Activated T-cell treated with anti-CD3 and anti-CD28 coated beads, Interleukin-2, amount 50 U/mL, for 4 hours (primary cell): ENCODE data around the gene ICE1. TPM values are rescaled to one million over a fixed set of nuclear protein-coding genes. Genes with fewer than 3 reads are reported as not detected.
"Not testable (repeated sequence)": the region's sequence is repeated elsewhere in the genome, so short reads cannot be mapped to it uniquely, and the experiment has no call there.

ENCODE experiments used
- ATAC-seq, 2 donors: fragments of 200-7000 bp; cut with Tn5 transposase; one replicate each; pipeline ENCODE4 v1.10.0; 2021
- DNase-seq: peaks from one replicate; pipeline ENCODE4 v3.0.0-alpha.2; 2020
- H3K27me3 Mint-ChIP-seq: one replicate; pipeline ENCODE4 v1.8.0; 2021; ENCODE audit warnings: low read depth, mixed read lengths
- H3K36me3 Mint-ChIP-seq: one replicate; pipeline ENCODE4 v1.8.0; 2022; ENCODE audit warnings: mixed read lengths; ENCODE audit not compliant: insufficient read depth
- H3K4me1 Mint-ChIP-seq: one replicate; pipeline ENCODE4 v1.8.0; 2021; ENCODE audit warnings: low read depth, mixed read lengths
- H3K4me3 Mint-ChIP-seq: one replicate; pipeline ENCODE4 v1.8.0; 2021; ENCODE audit warnings: mild to moderate bottlenecking, moderate library complexity, mixed read lengths
- H3K9me3 Mint-ChIP-seq: one replicate; pipeline ENCODE4 v1.8.0; 2021; ENCODE audit warnings: mixed read lengths
- total RNA-seq, 3 donors: library from RNA; stranded (reverse); gene quantifications; one replicate each; pipeline ENCODE4 v1.2.1, GENCODE V29; 2021

ICE1 gene
- total RNA-seq, 3 donors from 2014 or later = 40.2 to 42.0 (median 41.1) TPM

DNA sequence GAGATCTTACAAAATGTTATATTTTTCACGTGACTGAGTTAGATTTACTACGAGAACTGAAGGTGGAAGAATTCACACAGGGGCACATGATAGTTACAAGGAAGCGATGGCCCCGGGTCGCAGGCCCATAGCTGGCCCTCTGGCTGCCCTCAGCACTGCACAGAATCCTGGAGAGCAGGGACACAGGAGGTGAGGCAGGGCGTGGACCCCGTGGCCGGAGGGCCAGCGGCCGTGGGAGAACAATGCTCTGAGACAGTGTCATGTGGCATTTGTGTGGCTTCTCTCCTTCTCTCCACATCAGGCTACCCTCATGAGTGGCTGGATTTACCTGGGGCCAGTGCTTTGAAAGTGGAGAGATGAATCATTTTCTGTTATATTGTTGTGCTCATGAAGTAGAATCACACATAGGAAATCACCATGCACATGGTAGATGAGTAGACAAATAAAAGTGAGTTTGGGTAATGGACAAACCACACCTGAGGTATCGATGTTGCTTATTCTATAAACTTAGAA lies 89.5 kb downstream of the ICE1 start:
- H3K9me3 Mint-ChIP-seq = no peaks in the 10 kb centered on the region
- no peaks in the 10 kb centered on the region for H3K36me3 Mint-ChIP-seq
- no peak for DNase-seq
- no peaks in the 10 kb centered on the region for H3K4me1 Mint-ChIP-seq
- H3K27me3 Mint-ChIP-seq = peaks cover 14% of the 10 kb centered on the region
- no peak overlapping the region for H3K4me3 Mint-ChIP-seq
- no peak for ATAC-seq

DNA sequence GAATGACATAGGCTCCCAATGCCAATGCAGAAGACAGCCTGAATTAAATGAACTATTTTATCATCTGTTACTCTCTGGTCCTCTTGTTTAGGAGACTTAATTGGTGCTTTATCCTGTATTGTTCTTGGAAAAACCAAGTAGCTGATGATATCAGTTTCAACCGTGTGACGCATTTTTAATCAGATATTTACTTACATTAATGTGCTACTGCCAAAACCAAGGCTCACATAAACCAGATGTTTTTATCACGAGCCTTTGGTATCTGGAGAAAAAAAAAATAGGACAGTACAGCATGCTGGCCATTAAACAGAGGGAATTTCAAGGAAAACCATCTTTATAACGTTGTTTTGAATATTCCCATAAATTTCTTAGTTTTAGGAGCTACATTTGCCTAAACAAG lies 90.1 kb downstream of the ICE1 start:
- Mint-ChIP-seq H3K27me3 (peaks cover 14% of the 10 kb centered on the region), H3K4me3 (no peak overlapping the region), H3K4me1 (no peaks in the 10 kb centered on the region), H3K9me3 (no peaks in the 10 kb centered on the region), H3K36me3 (no peaks in the 10 kb centered on the region)
- ATAC-seq (no peak), DNase-seq (no peak)

DNA sequence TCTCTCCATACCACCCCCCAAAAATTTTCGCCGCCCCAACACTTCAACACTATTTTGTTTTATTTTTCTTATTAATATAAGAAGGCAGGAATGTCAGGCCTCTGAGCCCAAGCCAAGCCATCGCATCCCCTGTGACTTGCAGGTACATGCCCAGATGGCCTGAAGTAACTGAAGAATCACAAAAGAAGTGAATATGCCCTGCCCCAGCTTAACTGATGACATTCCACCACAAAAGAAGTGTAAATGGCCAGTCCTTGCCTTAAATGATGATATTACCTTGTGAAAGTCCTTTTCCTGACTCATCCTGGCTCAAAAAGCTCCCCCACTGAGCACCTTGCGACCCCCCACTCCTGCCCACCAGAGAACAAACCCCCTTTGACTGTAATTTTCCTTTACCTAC lies 98.1 kb downstream of the ICE1 start:
- H3K4me3 Mint-ChIP-seq, H3K9me3 Mint-ChIP-seq, DNase-seq, H3K27me3 Mint-ChIP-seq, ATAC-seq, H3K36me3 Mint-ChIP-seq: not testable (repeated sequence)
- peaks cover 19% of the 10 kb centered on the region for H3K4me1 Mint-ChIP-seq

- ATAC-seq = no peak
- Mint-ChIP-seq H3K4me3 (no peak overlapping the region), H3K36me3 (no peaks in the 10 kb centered on the region), H3K27me3 (no peaks in the 10 kb centered on the region), H3K4me1 (peaks cover 19% of the 10 kb centered on the region), H3K9me3 (no peaks in the 10 kb centered on the region)
- DNase-seq = no peak
Observed at GRCh38 chr5:5521029-5521428, 98.6 kb downstream of the ICE1 start.

- Mint-ChIP-seq H3K9me3 (no peaks in the 10 kb centered on the region), H3K27me3 (no peaks in the 10 kb centered on the region), H3K36me3 (no peaks in the 10 kb centered on the region), H3K4me3 (no peak overlapping the region), H3K4me1 (peaks cover 19% of the 10 kb centered on the region)
- DNase-seq = no peak
- no peak for ATAC-seq
Observed at GRCh38 chr5:5521478-5521877, 99.0 kb downstream of the ICE1 start.

- DNase-seq (no peak), ATAC-seq (no peak)
- H3K4me3 Mint-ChIP-seq = no peak overlapping the region
- H3K9me3 Mint-ChIP-seq = no peaks in the 10 kb centered on the region
- no peaks in the 10 kb centered on the region for H3K36me3 Mint-ChIP-seq
- H3K27me3 Mint-ChIP-seq = no peaks in the 10 kb centered on the region
- H3K4me1 Mint-ChIP-seq = peaks cover 19% of the 10 kb centered on the region
Observed at GRCh38 chr5:5522336-5522735, 99.9 kb downstream of the ICE1 start.

DNA sequence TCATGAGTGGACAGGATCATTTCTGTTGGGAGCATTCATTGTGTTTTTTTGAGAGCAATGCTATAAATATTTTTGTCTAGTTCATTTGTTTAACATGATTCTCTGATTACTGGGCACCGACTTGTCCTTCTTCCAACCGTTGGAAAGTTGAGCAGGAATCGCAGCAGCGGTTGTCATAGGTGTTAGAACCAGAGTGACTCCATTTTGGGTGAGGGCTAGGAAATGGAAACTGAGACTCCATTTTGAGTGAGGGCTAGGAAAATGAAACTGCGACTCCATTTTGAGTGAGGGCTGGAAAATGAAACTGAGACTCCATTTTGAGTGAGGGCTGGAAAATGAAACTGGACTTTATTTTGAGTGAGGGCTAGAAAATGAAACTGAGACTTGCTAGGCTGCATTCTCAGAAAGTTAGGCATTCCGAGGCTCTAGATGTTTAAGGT lies 100.6 kb downstream of the ICE1 start:
- peaks cover 19% of the 10 kb centered on the region for H3K4me1 Mint-ChIP-seq
- no peaks in the 10 kb centered on the region for H3K27me3 Mint-ChIP-seq
- H3K36me3 Mint-ChIP-seq = no peaks in the 10 kb centered on the region
- peak overlapping the region; percentile 41 for H3K4me3 Mint-ChIP-seq
- ATAC-seq (peak; percentile 55 to 61), DNase-seq (no peak)
- H3K9me3 Mint-ChIP-seq = no peaks in the 10 kb centered on the region

DNA sequence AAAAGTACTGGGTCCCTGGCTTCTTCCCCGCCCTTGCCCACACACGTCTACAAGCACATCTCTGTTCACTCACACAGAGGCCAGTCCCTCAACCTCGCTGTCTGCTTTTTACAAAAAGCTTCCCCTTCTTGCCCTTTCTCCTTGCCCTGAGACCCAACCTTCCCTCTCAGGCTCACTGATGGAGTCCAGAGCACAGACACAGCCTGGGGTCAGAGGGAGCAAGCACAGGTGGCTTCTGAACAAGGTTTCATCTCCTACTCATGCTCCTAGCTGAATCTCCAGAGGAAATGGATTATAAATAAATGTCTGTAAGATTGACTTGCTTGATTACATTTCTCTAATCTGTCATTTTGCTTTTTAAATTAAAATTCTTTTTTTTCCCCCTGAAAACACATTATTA lies 101.8 kb downstream of the ICE1 start:
- peaks cover 19% of the 10 kb centered on the region for H3K4me1 Mint-ChIP-seq
- DNase-seq = no peak
- no peaks in the 10 kb centered on the region for H3K27me3 Mint-ChIP-seq
- no peak overlapping the region for H3K4me3 Mint-ChIP-seq
- ATAC-seq = no peak
- H3K9me3 Mint-ChIP-seq = peaks cover 5% of the 10 kb centered on the region
- H3K36me3 Mint-ChIP-seq = peaks cover 3% of the 10 kb centered on the region

DNA sequence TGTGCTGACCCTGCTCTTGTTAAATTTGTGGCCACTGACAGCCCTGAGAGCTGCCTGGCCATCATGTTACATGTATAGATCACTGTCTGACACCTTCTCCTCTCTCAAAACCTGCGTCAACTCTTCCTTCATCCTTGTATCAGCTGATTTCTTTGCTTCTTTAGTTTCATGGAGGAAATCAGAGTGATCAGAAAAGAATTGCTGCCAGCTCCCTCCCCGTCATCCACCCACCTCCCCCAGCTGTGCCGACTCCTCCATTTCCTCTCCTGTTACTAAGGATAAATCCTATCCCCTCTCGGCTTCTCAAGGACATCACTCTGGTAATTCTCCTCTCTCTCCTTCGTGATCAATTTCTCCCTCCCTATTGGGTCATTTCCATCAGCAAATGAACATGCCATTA lies 108.9 kb downstream of the ICE1 start:
- peaks cover 3% of the 10 kb centered on the region for H3K36me3 Mint-ChIP-seq
- ATAC-seq (no peak), DNase-seq (no peak)
- peaks cover 5% of the 10 kb centered on the region for H3K9me3 Mint-ChIP-seq
- H3K4me1 Mint-ChIP-seq = no peaks in the 10 kb centered on the region
- H3K27me3 Mint-ChIP-seq = peaks cover 37% of the 10 kb centered on the region
- no peak overlapping the region for H3K4me3 Mint-ChIP-seq

DNA sequence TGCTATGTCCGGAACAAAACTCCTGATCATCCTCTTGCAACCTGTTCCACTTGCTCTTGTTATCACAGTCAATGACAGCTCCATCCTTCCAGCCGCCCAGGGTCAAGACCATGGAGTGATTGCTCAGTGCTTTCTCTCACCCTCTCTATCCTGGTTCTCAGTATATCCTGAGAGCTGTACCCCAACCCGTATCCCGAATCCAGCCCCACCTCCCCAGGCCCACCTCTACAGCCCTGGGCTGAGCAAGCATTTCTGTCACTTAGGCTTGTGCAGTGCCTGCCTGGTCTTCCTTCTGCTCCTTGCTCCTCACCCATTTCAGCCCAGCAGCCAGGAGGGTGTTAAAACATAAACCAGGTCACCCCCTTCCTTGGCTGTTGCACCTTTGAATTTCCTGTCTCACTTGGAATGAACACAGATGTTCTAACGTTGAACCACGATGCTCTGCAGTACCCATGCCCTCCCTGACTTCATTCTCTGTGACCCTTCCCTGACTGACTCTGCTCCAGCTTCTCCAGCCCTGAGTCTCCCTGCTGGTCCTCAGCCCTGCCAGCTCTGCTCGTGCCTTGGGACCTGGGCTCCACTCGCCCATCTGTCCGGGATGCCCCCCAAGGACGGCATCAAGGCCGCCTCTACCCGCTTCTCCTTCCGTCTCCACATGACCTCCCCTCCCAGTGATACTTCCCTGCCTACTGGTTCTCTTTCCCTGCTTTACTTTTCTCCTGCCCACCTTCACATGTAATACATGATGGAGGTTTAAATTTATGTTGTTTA lies 110.0 kb downstream of the ICE1 start:
- DNase-seq = no peak
- peaks cover 40% of the 10 kb centered on the region for H3K27me3 Mint-ChIP-seq
- H3K4me1 Mint-ChIP-seq = no peaks in the 10 kb centered on the region
- peaks cover 3% of the 10 kb centered on the region for H3K36me3 Mint-ChIP-seq
- H3K4me3 Mint-ChIP-seq = no peak overlapping the region
- ATAC-seq = no peak
- H3K9me3 Mint-ChIP-seq = peaks cover 5% of the 10 kb centered on the region

GRCh38 chr5:5533927-5534326 lies 111.5 kb downstream of the ICE1 start:
- no peak for DNase-seq
- H3K27me3 Mint-ChIP-seq = peaks cover 41% of the 10 kb centered on the region
- no peak overlapping the region for H3K4me3 Mint-ChIP-seq
- H3K4me1 Mint-ChIP-seq = no peaks in the 10 kb centered on the region
- no peak for ATAC-seq
- H3K36me3 Mint-ChIP-seq = peaks cover 2% of the 10 kb centered on the region
- peaks cover 3% of the 10 kb centered on the region for H3K9me3 Mint-ChIP-seq

DNA sequence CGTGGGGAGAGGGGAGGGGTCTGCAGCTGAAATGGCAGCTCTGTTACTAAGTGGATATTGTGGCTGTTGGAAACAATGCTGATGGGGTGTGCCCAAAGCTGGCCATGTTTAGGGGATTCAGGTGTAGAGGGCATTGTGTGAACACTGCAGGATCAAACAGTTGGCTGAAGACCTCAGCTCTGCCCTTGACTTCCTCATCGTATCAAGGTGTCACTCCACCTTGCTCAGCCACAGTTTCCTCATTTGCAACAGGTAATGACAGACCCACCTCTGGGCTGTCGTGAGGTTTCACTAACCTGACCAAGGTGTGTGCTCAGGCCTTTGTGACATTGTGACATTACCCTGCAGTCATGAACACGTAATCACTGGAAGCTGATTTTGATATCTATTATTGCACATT lies 111.9 kb downstream of the ICE1 start:
- H3K4me1 Mint-ChIP-seq = no peaks in the 10 kb centered on the region
- H3K36me3 Mint-ChIP-seq = no peaks in the 10 kb centered on the region
- peaks cover 41% of the 10 kb centered on the region for H3K27me3 Mint-ChIP-seq
- no peak for ATAC-seq
- no peak overlapping the region for H3K4me3 Mint-ChIP-seq
- no peak for DNase-seq
- no peaks in the 10 kb centered on the region for H3K9me3 Mint-ChIP-seq

- no peaks in the 10 kb centered on the region for H3K9me3 Mint-ChIP-seq
- ATAC-seq = no peak
- peaks cover 25% of the 10 kb centered on the region for H3K27me3 Mint-ChIP-seq
Observed at GRCh38 chr5:5536871-5537270, 114.4 kb downstream of the ICE1 start.

DNA sequence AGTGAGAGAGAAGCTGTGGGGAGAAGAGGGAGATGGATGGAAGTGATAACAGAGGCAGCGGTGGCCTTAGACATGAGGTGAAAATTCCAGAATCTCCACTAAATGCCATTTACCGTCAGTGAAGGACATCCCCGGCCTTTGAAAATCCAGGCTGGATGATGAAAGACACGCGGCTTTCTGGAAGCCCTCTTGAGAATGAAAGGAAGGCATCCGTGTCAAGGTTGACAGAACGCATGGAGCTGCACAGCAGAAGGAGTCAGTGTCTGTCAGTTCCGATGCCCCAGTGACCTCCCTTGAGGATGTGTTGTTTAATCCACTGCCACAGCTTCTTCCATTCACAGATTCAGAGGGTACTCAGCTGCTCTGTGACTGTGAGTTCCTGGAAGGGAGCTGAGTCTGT lies 114.9 kb downstream of the ICE1 start:
- no peak for DNase-seq
- Mint-ChIP-seq H3K9me3 (no peaks in the 10 kb centered on the region), H3K36me3 (no peaks in the 10 kb centered on the region), H3K27me3 (peaks cover 21% of the 10 kb centered on the region), H3K4me1 (no peaks in the 10 kb centered on the region), H3K4me3 (no peak overlapping the region)
- no peak for ATAC-seq

More at GRCh38 chr5:5536871-5537270, 114.4 kb downstream of the ICE1 start:
- no peaks in the 10 kb centered on the region for H3K36me3 Mint-ChIP-seq
- no peak overlapping the region for H3K4me3 Mint-ChIP-seq
- no peaks in the 10 kb centered on the region for H3K4me1 Mint-ChIP-seq
- no peak for DNase-seq

DNA sequence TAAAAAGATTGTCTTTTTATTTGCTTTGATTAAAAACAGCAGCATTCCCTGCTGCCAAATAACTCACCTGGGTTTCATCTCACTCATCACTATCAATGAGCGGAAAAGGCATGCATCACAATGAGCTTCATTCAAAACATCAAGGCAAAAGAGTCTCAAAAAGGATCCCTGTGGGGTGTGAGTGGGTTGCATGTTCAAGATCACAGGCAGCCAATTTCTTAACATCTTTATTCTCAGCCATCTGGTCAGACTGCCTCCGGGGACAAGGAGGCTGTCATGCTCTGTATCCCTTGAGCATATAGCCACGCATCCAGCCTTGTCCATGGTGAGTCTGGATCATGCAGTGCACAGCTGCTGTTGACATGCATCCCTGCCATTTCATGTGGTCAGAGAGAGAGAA lies 117.1 kb downstream of the ICE1 start:
- Mint-ChIP-seq H3K4me3 (no peak overlapping the region), H3K9me3 (no peaks in the 10 kb centered on the region), H3K36me3 (no peaks in the 10 kb centered on the region), H3K4me1 (no peaks in the 10 kb centered on the region), H3K27me3 (peaks cover 9% of the 10 kb centered on the region)
- DNase-seq = no peak
- ATAC-seq = no peak
